Nephron progenitor cell (in vitro differentiated cells): ENCODE measurements around the gene PTPN7.

Experiments used
- DNase-seq: peaks from one replicate; pipeline ENCODE4 v3.0.0; 2021
- H3K27ac Mint-ChIP-seq: 2 replicates; pipeline ENCODE4 v1.8.0; 2021; ENCODE audit warnings: mild to moderate bottlenecking, moderate library complexity, mixed read lengths
- H3K27me3 Mint-ChIP-seq: 2 replicates; pipeline ENCODE4 v1.8.0; 2021; ENCODE audit warnings: mild to moderate bottlenecking, low read depth, mixed read lengths; ENCODE audit not compliant: poor library complexity
- H3K36me3 Mint-ChIP-seq: 2 replicates; pipeline ENCODE4 v1.8.0; 2021; ENCODE audit warnings: low read depth, mixed read lengths
- H3K4me1 Mint-ChIP-seq: 2 replicates; pipeline ENCODE4 v1.8.0; 2021; ENCODE audit warnings: mixed read lengths
- H3K4me3 Mint-ChIP-seq: 2 replicates; pipeline ENCODE4 v1.8.0; 2021; ENCODE audit warnings: mild to moderate bottlenecking, moderate library complexity, mixed read lengths
- H3K9me3 Mint-ChIP-seq: 2 replicates; pipeline ENCODE4 v1.8.0; 2021; ENCODE audit warnings: mild to moderate bottlenecking, moderate library complexity, mixed read lengths
- TF ChIP-seq, protein P1 (sequence below): fragments of 200-600 bp; sonication (generic); IDR thresholded peaks from 2 replicates; pipeline ENCODE4 v1.5.0; 2021; ENCODE audit warnings: antibody characterized with exemption

PTPN7 gene

DNA sequence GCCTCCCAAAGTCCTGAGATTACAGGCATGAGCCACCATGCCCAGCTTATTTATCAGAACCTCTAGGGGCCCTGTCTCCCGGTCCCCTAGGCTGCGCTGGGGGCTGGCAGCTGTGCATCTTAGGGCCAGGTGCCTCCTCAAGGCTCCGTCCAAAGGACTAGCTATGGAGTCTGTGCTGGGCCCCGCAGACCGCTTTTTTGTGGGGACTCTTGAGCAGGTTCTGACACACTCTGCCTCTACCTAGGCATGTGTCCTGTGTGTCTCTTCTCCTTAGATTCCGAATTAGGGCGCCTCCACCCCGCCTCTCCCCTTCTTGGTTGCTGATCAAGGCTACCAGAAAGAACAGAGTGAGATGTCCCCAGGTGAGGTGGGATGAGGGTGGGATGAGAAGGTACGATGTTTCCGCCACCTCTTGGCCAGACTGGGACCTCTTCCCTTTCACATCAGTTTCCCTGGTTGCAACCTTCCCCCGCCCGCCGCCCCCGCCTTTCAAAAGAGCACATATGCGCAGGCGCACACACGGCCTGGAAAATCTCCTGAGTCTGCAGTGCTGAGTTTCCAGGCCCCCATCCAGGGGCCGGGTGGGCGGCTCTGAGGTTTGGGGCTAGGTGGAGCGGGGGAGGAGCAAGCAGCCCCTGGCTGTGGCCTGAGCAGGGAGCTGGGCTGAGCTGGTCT, 5.0 kb upstream of the PTPN7 start:
- no peak overlapping the region for H3K4me3 Mint-ChIP-seq

DNA sequence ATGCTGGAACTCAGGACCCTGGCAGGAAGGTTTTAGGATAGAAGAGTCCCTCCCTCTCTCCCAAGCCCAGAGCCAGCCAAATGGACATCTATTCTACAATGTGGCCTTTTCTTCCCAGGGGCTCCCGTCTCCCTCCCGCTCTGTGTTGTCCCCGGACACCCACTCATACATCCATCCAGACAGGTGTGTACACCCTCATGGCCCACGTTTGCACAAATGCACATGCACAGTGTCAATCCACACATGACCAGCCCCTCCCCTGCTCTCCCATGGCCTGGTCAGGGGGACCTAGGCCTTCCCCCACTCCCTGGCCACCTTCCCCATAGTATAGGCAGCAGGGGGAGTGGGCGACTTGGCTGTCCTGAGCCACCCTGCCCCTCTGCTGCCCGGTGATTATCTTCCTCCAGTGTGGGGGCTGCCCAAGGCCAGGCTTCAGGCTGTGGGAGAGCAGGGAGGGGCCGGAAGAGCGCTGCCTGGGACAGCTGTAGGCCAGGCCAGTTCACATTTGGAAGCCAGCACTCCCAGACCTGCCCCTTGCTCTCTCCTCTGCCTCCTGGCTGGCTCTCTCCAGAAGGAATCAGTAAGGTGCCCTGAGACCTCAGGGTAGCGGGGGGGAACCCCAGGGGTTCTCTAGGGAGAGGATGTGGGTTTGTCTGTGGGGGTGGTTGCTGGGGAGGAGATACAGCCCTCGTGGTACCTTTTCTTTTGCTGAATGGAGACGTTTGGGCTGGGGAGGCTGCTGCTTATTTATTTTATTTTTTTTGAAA, 4.1 kb upstream of the PTPN7 start:
- H3K4me3 Mint-ChIP-seq = no peak overlapping the region
- TF ChIP-seq, protein P1, sequence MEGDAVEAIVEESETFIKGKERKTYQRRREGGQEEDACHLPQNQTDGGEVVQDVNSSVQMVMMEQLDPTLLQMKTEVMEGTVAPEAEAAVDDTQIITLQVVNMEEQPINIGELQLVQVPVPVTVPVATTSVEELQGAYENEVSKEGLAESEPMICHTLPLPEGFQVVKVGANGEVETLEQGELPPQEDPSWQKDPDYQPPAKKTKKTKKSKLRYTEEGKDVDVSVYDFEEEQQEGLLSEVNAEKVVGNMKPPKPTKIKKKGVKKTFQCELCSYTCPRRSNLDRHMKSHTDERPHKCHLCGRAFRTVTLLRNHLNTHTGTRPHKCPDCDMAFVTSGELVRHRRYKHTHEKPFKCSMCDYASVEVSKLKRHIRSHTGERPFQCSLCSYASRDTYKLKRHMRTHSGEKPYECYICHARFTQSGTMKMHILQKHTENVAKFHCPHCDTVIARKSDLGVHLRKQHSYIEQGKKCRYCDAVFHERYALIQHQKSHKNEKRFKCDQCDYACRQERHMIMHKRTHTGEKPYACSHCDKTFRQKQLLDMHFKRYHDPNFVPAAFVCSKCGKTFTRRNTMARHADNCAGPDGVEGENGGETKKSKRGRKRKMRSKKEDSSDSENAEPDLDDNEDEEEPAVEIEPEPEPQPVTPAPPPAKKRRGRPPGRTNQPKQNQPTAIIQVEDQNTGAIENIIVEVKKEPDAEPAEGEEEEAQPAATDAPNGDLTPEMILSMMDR = no peak
- peaks cover 88% of the 10 kb centered on the region for H3K4me1 Mint-ChIP-seq
- H3K27ac Mint-ChIP-seq = peak overlapping the region; percentile 31
- DNase-seq = no peak
- H3K36me3 Mint-ChIP-seq = no peaks in the 10 kb centered on the region
- no peaks in the 10 kb centered on the region for H3K9me3 Mint-ChIP-seq
- H3K27me3 Mint-ChIP-seq = peaks cover 6% of the 10 kb centered on the region

More for the DNA sequence above, 5.0 kb upstream of the PTPN7 start:
- H3K27me3 Mint-ChIP-seq = peaks cover 6% of the 10 kb centered on the region
- H3K9me3 Mint-ChIP-seq = no peaks in the 10 kb centered on the region
- peaks cover 79% of the 10 kb centered on the region for H3K4me1 Mint-ChIP-seq
- TF ChIP-seq, protein P1 = no peak
- no peaks in the 10 kb centered on the region for H3K36me3 Mint-ChIP-seq
- no peak overlapping the region for H3K27ac Mint-ChIP-seq
- no peak for DNase-seq

DNA sequence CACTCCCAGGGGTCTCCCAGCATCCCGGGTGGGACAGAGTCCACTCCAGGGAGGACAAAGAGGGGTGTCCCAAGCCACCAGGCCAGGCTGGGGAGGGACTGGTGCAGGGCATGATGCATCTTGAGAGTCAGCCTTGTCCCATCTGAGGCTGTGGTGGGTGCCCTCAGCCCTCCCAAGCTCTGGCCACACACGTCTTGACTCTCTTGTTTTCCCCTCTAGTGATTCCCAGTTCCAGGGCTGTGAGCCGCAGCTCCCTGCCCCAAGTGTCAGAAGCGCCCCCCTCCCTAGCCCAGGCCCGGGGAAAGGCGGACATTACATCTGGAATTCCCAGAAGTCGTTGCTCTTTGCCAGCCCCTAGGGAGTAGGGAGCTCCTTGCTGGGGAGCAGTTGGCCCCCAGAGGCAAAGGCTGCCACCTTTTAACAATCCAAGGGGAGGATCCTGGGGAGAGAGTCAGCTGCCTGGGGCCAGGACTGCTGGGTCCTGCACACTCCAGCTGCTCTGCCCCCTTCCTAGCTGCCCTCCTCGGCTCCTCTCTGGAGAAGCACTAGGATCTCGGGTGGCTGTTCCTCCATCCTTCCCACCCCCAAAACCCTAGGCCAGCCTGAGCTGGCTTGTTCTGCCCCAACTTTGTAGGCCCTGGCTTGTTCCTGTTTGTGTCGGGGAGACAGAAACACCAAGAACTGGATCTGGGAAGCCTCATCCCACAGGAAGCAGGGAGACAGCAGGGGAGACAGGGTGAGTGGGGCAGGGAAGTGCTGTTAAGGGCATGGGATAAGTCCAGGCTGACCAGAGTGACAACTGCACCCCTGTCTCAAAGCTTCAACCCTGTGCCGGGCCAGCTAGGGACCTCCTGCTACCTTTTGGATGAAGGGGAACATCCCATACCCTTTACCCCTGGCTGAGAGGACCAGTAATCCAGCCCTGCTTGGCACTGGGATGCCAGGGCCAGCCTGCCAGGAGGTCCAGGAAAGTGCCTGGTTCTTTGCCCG, 3.2 kb upstream of the PTPN7 start:
- no peak for DNase-seq
- peak overlapping the region; percentile 52 for H3K4me3 Mint-ChIP-seq
- no peaks in the 10 kb centered on the region for H3K9me3 Mint-ChIP-seq
- H3K27me3 Mint-ChIP-seq = peaks cover 11% of the 10 kb centered on the region
- no peak overlapping the region for H3K27ac Mint-ChIP-seq
- no peaks in the 10 kb centered on the region for H3K36me3 Mint-ChIP-seq
- TF ChIP-seq, protein P1 = no peak
- H3K4me1 Mint-ChIP-seq = peaks cover 94% of the 10 kb centered on the region

DNA sequence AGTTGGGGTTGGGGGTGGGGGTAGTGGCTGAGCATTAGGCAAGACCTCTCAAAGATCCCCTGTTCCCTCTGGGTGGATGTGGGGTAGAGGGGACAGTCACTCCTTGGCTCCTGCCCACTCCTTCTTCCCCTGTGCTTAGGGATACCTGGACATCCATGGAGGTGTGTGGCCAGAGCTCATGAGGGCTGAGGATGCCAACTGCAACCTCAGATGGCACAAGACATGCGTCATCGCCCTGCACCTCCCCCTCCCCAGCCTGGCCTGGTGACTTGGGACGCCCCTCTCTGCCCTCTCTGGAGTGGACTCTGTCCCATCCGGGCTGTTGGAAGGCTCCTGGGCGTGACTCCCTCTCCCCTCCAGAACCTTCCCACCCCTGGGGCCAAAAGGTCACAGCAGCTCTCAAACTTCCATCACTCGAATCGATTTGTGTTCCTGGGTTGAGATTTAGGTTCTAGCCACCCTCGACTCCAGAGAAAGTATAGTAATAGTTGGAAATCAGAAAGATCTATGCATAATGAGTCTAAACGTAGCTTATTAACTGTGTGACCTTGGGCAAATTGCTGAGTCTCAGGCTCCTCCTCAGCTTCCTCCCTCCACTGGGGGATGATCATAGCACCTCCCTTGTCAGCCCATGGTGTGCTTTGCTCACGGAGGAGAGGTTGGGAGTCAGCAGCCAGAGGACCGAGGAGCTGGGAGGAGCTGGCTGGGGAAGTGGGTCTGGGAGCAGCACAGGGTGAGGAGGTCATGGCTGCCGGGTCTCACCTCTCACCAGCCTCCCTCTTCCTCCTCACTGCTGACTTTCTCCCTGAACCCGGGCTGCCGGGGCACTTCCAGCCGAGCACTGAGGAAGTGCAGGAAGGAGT, 2.2 kb upstream of the PTPN7 start:
- Mint-ChIP-seq H3K36me3 (no peaks in the 10 kb centered on the region), H3K4me1 (peaks cover 85% of the 10 kb centered on the region), H3K27me3 (peaks cover 11% of the 10 kb centered on the region), H3K4me3 (peak overlapping the region; percentile 60), H3K27ac (peak overlapping the region; percentile 70), H3K9me3 (no peaks in the 10 kb centered on the region)
- TF ChIP-seq, protein P1 = no peak
- no peak for DNase-seq

DNA sequence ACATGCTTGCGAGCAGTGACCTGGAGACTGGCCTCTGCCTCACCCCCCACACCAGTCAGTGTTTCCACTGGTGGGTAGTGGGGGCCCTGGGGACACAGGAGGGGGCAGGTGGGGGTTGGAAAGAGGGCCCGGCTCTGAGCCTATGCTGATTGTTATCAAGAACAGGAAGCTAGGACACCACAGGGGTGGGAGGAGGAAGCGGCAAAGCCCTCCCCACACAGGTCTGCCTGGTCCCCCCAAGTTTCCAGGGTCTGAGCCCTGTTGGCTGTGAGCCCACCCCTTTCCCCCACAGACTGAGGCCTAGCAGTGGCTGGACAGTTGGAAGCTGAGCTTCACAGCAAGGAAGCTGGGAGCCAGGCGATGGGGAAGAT, 1.6 kb upstream of the PTPN7 start:
- Mint-ChIP-seq H3K4me3 (no peak overlapping the region), H3K4me1 (peaks cover 82% of the 10 kb centered on the region), H3K9me3 (no peaks in the 10 kb centered on the region), H3K36me3 (no peaks in the 10 kb centered on the region), H3K27ac (no peak overlapping the region), H3K27me3 (peaks cover 11% of the 10 kb centered on the region)
- TF ChIP-seq, protein P1 = no peak
- no peak for DNase-seq
